ENCODE measurements around the gene WDR73.

WDR73 gene

DNA sequence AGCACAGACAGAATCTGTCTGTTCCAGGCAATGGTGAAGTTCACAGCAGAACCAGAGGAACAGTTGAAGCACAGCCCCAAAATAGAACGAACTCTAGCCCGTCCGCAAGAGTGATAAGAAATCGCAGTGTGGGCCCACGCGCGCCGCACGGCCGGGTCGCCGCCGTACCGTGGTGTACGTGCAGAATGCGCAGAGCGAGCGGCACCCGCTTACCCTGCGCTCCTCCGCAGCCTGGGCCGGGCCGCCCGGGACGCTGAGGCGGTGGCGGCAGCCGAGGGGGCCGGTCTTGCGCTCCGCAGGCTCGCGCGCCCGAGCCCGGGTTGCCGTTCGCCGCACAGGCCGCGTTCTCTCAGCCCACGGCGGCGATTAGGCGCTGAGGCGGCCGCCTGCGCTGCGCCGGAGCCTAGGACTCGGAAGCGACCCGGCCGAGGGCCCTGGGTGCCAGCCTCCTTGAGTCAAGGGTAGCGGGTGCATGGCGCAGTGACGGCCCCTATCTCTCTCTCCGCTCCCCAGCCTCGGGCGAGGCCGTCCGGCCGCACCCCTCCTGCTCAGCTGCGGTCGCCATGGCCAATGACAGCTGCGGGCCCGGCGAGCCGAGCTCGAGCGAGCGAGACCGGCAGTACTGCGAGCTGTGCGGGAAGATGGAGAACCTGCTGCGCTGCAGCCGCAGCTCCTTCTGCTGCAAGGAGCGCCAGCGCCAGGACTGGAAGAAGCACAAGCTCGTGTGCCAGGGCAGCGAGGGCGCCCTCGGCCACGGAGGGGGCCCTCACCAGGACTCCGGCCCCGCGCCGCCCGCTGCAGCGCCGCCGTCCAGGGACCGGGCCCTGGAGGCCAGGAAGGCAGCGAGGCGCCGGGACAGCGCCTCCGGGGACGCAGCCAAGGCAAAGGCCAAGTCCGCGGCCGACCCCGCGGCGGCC lies 20.5 kb downstream of the WDR73 start:
- Histone ChIP-seq H3K4me1 (ENCODE audit: control insufficient read depth, insufficient read depth, low read length) (peaks cover 29% of the 10 kb centered on the region), H3K9me3 (replicated peaks; ENCODE audit: low read length) (no peaks in the 10 kb centered on the region), H3K4me3 (ENCODE audit: low read length) (peak overlapping the region; percentile 69)

DNA sequence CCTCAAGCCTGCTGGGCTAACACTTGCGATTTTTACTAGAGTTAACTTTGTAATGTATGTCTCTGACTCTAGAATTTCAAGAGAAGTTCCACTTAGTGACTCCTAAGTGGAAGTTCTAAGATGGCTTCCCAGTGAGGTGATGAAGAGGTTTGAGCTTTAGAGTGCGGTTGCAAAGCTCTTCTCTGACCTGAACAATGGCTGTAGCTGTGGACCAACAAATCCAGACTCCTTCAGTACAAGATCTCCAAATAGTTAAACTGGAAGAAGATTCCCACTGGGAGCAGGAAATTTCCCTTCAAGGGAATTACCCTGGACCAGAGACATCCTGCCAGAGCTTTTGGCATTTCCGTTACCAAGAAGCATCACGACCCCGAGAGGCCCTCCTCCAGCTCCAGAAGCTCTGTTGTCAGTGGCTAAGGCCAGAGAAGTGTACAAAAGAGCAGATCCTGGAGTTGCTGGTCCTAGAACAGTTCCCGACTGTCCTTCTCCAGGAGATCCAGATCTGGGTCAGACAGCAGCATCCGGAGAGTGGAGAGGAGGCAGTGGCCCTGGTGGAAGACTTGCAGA lies 22.3 kb downstream of the WDR73 start:
- H3K27me3 ChIP-seq (ENCODE audit: control insufficient read depth, insufficient read depth, low read length) = no peaks in the 10 kb centered on the region
- peak overlapping the region; percentile 89 for H3K4me2 ChIP-seq (ENCODE audit: low read length)
- H3K36me3 ChIP-seq (ENCODE audit: insufficient read depth, low read length) = peaks cover 7% of the 10 kb centered on the region
- H3K4me3 ChIP-seq (ENCODE audit: low read length) = peak overlapping the region; percentile 80
- H3K9me3 ChIP-seq (replicated peaks; ENCODE audit: low read length) = no peaks in the 10 kb centered on the region
- peaks cover 22% of the 10 kb centered on the region for H3K4me1 ChIP-seq (ENCODE audit: control insufficient read depth, insufficient read depth, low read length)
- H3K9ac ChIP-seq (ENCODE audit: low read depth, low read length) = peak overlapping the region; percentile 80

More for the DNA sequence above, 20.5 kb downstream of the WDR73 start:
- Histone ChIP-seq H3K36me3 (ENCODE audit: insufficient read depth, low read length) (peaks cover 14% of the 10 kb centered on the region), H3K9ac (ENCODE audit: low read depth, low read length) (peak overlapping the region; percentile 69), H3K27me3 (ENCODE audit: control insufficient read depth, insufficient read depth, low read length) (no peaks in the 10 kb centered on the region), H3K4me2 (ENCODE audit: low read length) (peak overlapping the region; percentile 89)

DNA sequence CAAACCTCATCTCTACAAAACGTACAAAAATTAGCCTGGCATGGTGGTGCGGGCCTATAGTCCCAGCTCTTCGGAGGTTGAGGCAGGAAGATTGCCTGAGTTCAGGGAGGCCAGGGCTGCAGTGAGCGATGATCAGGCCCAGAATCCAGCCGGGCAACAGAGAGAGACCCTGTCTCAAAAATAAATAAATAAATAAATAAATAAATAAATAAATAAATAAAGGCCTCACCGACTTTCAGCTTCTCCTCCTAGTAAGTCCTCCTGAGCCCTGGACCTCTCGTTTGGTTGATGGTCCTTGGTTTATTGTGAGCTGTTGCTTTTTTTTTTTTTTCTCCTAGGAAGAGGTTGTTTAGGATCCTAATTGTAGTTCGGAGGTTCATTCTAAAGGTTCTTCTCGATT lies 25.1 kb downstream of the WDR73 start:
- Histone ChIP-seq H3K4me3 (ENCODE audit: low read length) (no peak overlapping the region), H3K36me3 (ENCODE audit: insufficient read depth, low read length) (no peaks in the 10 kb centered on the region), H3K4me1 (ENCODE audit: control insufficient read depth, insufficient read depth, low read length) (peaks cover 16% of the 10 kb centered on the region), H3K27me3 (ENCODE audit: control insufficient read depth, insufficient read depth, low read length) (no peaks in the 10 kb centered on the region), H3K4me2 (ENCODE audit: low read length) (no peak overlapping the region), H3K9ac (ENCODE audit: low read depth, low read length) (no peak overlapping the region), H3K9me3 (replicated peaks; ENCODE audit: low read length) (no peaks in the 10 kb centered on the region)

DNA sequence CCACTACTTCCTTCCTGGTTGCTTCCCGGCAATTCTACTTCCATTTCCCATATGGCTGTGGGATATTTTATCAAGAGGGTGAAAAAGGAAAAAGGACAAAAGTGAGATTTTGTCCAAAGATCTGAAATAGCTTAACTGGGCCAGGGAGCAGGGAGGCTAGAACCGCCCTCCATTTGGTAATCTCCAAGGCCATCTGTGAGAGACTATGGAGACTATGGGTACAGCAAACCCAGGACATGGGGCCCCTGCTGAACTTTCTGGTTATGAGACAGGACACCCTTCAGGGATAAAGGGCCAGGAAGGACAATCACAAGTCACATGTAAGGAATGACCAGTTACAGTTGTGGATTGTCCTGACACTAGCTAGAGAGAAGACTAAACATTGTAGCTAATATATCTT lies 29.0 kb downstream of the WDR73 start:
- Histone ChIP-seq H3K9me3 (replicated peaks; ENCODE audit: low read length) (peaks cover 20% of the 10 kb centered on the region), H3K9ac (ENCODE audit: low read depth, low read length) (no peak overlapping the region), H3K4me2 (ENCODE audit: low read length) (no peak overlapping the region), H3K4me3 (ENCODE audit: low read length) (no peak overlapping the region), H3K4me1 (ENCODE audit: control insufficient read depth, insufficient read depth, low read length) (peaks cover under 1% of the 10 kb centered on the region), H3K27me3 (ENCODE audit: control insufficient read depth, insufficient read depth, low read length) (no peaks in the 10 kb centered on the region), H3K36me3 (ENCODE audit: insufficient read depth, low read length) (peaks cover 22% of the 10 kb centered on the region)

DNA sequence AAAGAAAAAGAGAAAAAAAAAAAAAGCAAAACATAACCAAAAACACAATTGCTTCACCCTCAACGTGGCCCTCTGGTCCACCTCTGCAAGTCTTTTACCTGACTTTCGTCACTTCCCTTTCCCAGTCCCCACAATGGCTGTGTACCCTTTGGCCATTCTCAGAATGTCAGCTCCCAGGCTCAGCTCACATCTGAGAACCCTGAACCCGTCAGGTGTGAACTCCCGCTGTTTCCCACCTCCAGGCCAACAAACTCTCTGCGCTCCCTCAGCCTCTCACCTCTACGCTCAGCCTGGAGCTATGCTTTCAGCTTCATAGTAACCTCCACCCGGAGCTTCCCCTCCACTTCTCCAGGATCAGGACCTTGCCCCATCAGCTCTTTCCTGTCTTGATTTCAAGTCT lies 29.7 kb downstream of the WDR73 start:
- Histone ChIP-seq H3K4me3 (ENCODE audit: low read length) (no peak overlapping the region), H3K9ac (ENCODE audit: low read depth, low read length) (no peak overlapping the region), H3K27me3 (ENCODE audit: control insufficient read depth, insufficient read depth, low read length) (no peaks in the 10 kb centered on the region), H3K4me1 (ENCODE audit: control insufficient read depth, insufficient read depth, low read length) (no peaks in the 10 kb centered on the region), H3K4me2 (ENCODE audit: low read length) (no peak overlapping the region), H3K36me3 (ENCODE audit: insufficient read depth, low read length) (peaks cover 22% of the 10 kb centered on the region), H3K9me3 (replicated peaks; ENCODE audit: low read length) (peaks cover 20% of the 10 kb centered on the region)

DNA sequence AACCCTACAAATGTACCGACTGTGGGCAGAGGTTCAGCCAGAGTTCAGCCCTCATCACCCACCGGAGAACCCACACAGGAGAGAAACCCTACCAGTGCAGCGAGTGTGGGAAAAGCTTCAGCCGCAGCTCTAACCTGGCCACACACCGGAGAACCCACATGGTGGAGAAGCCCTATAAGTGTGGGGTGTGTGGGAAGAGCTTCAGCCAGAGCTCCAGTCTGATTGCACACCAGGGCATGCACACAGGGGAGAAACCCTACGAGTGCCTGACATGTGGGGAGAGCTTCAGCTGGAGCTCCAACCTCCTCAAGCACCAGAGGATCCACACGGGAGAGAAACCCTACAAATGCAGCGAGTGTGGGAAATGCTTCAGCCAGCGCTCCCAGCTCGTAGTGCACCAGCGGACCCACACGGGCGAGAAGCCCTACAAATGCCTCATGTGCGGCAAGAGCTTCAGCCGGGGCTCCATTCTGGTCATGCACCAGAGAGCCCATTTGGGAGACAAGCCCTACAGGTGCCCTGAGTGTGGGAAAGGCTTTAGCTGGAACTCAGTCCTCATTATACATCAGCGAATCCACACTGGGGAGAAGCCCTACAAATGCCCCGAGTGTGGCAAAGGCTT lies 32.6 kb downstream of the WDR73 start:
- Histone ChIP-seq H3K9ac (ENCODE audit: low read depth, low read length) (no peak overlapping the region), H3K4me2 (ENCODE audit: low read length) (no peak overlapping the region), H3K27me3 (ENCODE audit: control insufficient read depth, insufficient read depth, low read length) (no peaks in the 10 kb centered on the region), H3K4me1 (ENCODE audit: control insufficient read depth, insufficient read depth, low read length) (no peaks in the 10 kb centered on the region), H3K9me3 (replicated peaks; ENCODE audit: low read length) (peaks cover 20% of the 10 kb centered on the region), H3K36me3 (ENCODE audit: insufficient read depth, low read length) (peaks cover 22% of the 10 kb centered on the region), H3K4me3 (ENCODE audit: low read length) (no peak overlapping the region)

DNA sequence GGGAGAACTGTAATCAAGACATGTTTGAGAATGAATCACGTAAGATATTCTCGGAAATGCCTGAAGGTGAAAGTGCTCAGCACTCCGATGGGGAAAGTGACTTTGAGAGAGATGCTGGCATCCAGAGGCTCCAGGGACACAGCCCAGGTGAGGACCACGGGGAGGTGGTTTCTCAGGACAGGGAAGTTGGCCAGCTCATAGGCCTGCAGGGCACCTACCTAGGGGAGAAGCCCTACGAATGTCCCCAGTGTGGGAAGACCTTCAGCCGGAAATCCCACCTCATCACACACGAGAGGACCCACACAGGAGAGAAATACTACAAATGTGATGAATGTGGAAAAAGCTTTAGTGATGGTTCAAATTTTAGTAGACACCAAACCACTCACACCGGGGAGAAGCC lies 33.5 kb downstream of the WDR73 start:
- Histone ChIP-seq H3K4me2 (ENCODE audit: low read length) (no peak overlapping the region), H3K9me3 (replicated peaks; ENCODE audit: low read length) (peaks cover 20% of the 10 kb centered on the region), H3K36me3 (ENCODE audit: insufficient read depth, low read length) (peaks cover 22% of the 10 kb centered on the region), H3K4me1 (ENCODE audit: control insufficient read depth, insufficient read depth, low read length) (no peaks in the 10 kb centered on the region), H3K9ac (ENCODE audit: low read depth, low read length) (no peak overlapping the region), H3K27me3 (ENCODE audit: control insufficient read depth, insufficient read depth, low read length) (no peaks in the 10 kb centered on the region), H3K4me3 (ENCODE audit: low read length) (no peak overlapping the region)

DNA sequence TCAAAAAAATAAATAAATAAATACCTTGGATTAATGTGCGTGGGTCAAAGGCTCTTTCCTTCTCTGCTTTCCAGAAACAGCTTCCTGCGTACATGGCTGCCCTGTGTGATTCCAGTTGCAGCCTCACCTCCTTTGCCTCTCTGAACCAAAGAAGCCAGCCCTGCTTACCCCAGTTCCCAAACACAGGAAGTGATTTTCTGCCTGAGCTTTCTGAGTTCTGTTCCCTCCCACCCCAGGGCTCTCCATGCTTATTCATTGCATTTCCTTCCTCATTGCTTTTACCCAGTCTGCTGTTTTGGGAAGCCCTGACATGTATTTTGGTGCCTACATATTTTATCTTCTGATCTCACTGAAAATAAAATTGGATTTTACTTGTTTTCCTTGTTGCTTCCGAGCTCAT lies 37.8 kb downstream of the WDR73 start:
- Histone ChIP-seq H3K4me2 (ENCODE audit: low read length) (no peak overlapping the region), H3K9me3 (replicated peaks; ENCODE audit: low read length) (peaks cover 5% of the 10 kb centered on the region), H3K36me3 (ENCODE audit: insufficient read depth, low read length) (peaks cover 7% of the 10 kb centered on the region), H3K9ac (ENCODE audit: low read depth, low read length) (no peak overlapping the region), H3K27me3 (ENCODE audit: control insufficient read depth, insufficient read depth, low read length) (no peaks in the 10 kb centered on the region), H3K4me3 (ENCODE audit: low read length) (no peak overlapping the region), H3K4me1 (ENCODE audit: control insufficient read depth, insufficient read depth, low read length) (no peaks in the 10 kb centered on the region)

DNA sequence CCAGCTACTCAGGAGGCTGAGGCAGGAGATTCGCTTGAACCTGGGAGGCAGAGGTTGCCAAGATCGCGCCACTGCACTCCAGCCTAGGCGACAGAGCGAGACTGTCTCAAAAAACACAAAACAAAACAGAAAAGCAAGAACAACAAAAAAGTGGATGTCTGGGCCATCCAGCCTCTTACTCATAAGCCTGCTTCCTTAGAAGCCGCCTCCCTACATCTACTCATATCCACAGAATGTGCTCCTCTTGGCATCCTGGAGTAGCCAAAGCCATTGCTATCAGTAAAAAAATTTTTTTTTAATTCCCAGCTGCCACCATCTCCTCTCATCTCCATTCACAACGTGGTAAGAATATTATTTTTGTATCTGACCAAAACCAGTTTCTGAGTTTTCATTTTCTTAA lies 42.5 kb downstream of the WDR73 start:
- Histone ChIP-seq H3K36me3 (ENCODE audit: insufficient read depth, low read length) (peaks cover 3% of the 10 kb centered on the region), H3K27me3 (ENCODE audit: control insufficient read depth, insufficient read depth, low read length) (no peaks in the 10 kb centered on the region), H3K4me3 (ENCODE audit: low read length) (no peak overlapping the region), H3K4me1 (ENCODE audit: control insufficient read depth, insufficient read depth, low read length) (no peaks in the 10 kb centered on the region), H3K9ac (ENCODE audit: low read depth, low read length) (no peak overlapping the region), H3K9me3 (replicated peaks; ENCODE audit: low read length) (no peaks in the 10 kb centered on the region), H3K4me2 (ENCODE audit: low read length) (no peak overlapping the region)

DNA sequence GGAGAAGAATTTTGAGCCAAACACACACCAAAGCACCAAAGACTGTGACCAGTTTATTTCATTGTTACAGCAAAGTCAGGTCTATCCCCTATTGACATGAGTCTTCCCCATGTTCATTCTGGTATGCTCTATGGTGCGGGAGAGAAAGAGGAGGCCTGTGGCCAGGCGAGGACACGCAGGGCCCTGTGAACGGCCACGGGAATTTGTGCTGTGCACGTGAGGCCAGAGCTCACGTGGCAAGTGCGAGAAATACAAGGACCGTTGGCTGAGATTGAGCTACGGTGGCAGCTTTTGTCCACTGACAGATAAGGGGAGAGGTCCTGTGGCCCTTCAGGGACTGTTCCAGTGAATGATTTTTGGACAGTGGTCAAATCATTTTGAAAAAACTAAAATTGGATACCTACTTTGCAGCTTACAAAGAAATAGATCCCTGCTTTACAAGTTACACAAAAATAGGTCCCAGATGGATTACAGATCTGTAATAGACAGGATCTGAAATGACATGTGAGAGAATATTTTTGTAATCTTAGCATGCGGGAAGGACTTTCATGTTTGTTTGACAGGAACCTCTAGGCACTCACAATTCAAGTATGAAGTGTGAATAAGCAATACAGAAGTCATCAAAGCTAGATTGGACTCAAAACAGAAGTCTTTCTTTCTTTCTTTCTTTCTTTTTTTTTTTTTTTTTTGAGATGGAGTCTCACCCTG lies 44.1 kb downstream of the WDR73 start:
- H3K4me1 ChIP-seq (ENCODE audit: control insufficient read depth, insufficient read depth, low read length) = peaks cover 5% of the 10 kb centered on the region
- H3K36me3 ChIP-seq (ENCODE audit: insufficient read depth, low read length) = peaks cover 11% of the 10 kb centered on the region
- no peak overlapping the region for H3K4me2 ChIP-seq (ENCODE audit: low read length)
- no peaks in the 10 kb centered on the region for H3K9me3 ChIP-seq (replicated peaks; ENCODE audit: low read length)
- no peak overlapping the region for H3K9ac ChIP-seq (ENCODE audit: low read depth, low read length)
- H3K27me3 ChIP-seq (ENCODE audit: control insufficient read depth, insufficient read depth, low read length) = no peaks in the 10 kb centered on the region
- H3K4me3 ChIP-seq (ENCODE audit: low read length) = no peak overlapping the region

DNA sequence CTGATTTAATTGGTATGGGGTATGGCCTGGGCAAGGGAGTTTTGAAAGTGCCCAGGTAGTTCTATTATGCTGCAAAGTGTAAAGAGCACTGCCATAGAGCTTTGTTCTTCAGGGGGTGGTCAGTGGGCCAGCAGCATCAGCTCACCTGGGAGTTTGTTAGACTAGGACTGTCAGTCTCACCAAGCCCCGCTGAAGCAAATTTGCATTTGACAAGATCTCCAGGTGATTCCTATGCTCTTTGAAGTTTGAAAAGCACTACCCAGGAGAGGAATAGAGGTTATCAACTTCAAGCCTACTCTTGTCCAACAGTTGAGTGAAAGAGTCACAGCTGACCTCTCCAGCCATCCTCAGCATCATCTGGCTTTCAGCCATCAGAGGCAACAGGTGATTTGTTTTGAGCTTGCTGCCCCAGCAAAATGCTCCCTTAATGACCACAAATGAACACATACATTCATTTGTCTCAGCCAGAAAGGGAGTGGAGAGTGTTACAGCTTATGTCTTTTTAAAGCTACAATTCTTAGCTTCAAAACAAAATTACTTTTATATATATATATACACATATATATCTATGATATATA lies 45.3 kb downstream of the WDR73 start:
- H3K27me3 ChIP-seq (ENCODE audit: control insufficient read depth, insufficient read depth, low read length) = no peaks in the 10 kb centered on the region
- H3K36me3 ChIP-seq (ENCODE audit: insufficient read depth, low read length) = peaks cover 15% of the 10 kb centered on the region
- H3K4me2 ChIP-seq (ENCODE audit: low read length) = no peak overlapping the region
- no peak overlapping the region for H3K4me3 ChIP-seq (ENCODE audit: low read length)
- H3K9me3 ChIP-seq (replicated peaks; ENCODE audit: low read length) = no peaks in the 10 kb centered on the region
- H3K9ac ChIP-seq (ENCODE audit: low read depth, low read length) = no peak overlapping the region
- H3K4me1 ChIP-seq (ENCODE audit: control insufficient read depth, insufficient read depth, low read length) = peaks cover 5% of the 10 kb centered on the region
